Right ventricle myocardium superior (tissue), 1 donor: ENCODE measurements around the gene HOXA5. TPM values are rescaled to one million over a fixed set of nuclear protein-coding genes. Genes with fewer than 3 reads are reported as not detected.

Experiments
- ATAC-seq: fragments of 200-7000 bp; cut with Tn5 transposase; one replicate; pipeline ENCODE4 v1.9.1; 2020; ENCODE audit warnings: mild to moderate bottlenecking; ENCODE audit not compliant: poor library complexity
- DNase-seq: peaks from one replicate; pipeline ENCODE4 v3.0.0-alpha.2; 2020
- intact Hi-C: fragments of 100-400 bp; cut with DNase I; formaldehyde crosslinking; loops from one replicate; pipeline ENCODE4 v1.11.2; 2022
- microRNA-seq: library from miRNA; unstranded; fragments of <30 nt; microRNA quantifications from one replicate; pipeline ENCODE4 v1.2.0, GENCODE V29; 2020
- total RNA-seq: library from RNA; stranded (reverse); fragmentation: NEBNext Ultra II Directional; extraction: Animal tissue kit (Norgen Biotek cat#: 25700); gene quantifications from one replicate; pipeline ENCODE4 v1.2.1, GENCODE V29; 2021
- donor health status: DM: no; HTN: yes; CAD: no; lungs with severe emphysema.

The HOXA5 gene
- total RNA-seq, 1 donor from 2014 or later: 0.62 TPM

DNA sequence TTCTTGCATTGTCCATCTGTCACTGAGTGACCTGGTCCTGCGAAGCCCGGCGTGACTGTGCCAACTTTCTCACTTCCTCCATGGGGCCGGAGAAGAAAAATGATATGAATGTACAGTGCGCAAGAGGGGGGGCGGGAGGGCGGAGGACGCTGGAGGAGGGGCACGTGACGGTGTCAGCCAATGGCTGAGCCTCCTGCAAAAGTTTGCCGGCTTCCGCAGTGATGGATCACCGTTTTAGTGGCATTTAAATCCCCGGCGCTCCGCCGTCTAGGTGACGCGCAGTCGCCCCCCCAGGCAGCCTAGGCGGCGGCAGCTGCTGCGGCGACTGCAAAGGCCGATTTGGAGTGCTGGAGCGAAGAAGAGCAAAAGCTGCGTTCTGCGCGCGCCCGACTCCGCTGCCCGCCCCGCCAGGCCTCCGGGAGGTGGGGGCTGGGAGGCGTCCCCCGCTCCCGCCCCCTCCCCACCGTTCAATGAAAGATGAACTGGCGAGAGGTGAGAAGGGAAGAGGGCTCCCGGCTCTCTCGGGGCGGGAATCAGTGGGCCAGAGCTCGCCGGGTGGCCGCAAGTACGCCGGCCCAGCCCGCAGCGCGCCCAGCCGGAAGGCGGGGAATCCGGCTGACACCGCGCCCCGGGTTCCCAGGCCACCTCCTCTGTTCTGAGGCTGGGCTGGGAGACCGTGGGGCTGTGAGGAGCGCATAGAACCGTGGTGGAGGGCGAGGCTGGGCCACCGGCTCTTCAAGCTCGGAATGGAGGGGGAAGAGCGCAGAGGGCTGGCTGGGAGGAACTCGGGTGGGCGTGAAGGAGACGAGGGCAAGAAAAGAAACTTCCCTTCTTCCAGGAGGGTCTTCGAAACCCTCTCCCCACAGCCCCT is 47.3 kb downstream of the HOXA5 start, which contains the start of gene HOXA1:
TSS of gene HOXA1 (minus strand) at position 104 of the 871 bp plus-strand sequence. CDS start at position 16, 88 bp downstream.
- ATAC-seq: peak; percentile 82
- intact Hi-C loops: no loop called here
- DNase-seq: peak; percentile 81

DNA sequence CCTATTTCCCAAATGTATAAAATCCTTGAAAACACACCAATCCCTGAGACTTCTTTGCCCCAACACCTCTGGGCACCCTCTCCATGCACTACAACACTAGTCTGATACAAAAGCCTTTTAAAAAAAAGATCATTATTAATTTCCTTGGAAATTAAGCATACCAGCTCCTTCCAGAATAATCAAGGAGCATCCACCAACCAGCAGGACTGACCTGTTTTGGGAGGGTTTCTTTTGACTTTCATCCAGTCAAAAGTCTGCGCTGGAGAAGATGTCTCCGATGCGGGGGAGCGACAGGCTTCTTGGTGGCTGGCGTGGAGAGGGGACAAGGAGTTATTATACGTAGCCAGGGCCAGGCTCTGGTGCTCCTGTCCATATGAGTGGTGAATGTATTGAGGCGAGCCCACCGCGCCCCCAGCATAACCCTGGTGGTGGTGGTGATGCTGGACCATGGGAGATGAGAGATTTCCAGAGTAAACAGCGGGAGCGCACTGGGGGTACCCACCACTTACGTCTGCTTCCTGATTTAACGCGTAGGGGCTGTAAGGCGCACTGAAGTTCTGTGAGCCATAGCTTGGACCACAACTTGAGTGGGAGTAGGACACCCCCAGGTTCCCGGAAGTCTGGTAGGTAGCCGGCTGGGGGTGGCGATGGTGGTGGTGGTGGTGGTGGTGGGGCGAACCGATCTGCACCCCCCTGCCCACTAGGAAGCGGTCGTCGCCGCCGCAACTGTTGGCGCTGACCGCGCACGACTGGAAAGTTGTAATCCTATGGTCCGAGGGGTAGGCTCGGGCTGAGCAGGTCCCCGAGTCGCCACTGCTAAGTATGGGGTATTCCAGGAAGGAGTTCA is 48.2 kb downstream of the HOXA5 start:
- DNase-seq (no peak), ATAC-seq (no peak)
- intact Hi-C loops: no loop called here

DNA sequence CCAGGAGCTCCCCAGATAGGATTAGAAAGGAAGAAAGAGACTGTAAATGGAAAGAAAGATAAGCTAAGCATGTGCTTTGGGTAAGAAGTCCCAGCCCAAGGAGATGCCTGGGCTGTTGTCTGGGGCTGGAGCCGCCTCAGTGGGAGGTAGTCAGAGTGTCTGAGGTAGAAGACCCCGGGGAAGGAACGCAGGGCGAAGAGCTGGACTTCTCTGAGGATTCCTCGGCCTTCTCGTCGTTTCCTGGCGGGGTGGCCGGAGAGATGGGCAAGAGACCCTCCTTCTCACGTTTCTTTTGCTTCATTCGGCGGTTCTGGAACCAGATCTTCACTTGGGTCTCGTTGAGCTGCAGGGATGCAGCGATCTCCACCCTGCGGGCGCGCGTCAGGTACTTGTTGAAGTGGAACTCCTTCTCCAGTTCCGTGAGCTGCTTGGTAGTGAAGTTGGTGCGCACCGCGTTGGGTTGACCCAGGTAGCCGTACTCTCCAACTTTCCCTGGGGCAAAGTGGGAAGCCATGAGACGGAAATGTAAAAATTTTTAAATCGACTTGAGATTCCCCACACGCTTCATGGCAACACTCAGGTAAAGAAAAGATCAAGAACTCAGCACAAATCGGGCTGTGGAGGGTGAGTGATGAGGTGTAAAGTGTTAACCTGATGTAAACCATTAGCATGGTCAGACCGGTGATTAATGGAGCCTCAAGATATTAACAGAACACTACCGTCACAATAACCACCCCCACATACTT is 49.0 kb downstream of the HOXA5 start:
- intact Hi-C loops: no loop called here
- DNase-seq (no peak), ATAC-seq (no peak)

DNA sequence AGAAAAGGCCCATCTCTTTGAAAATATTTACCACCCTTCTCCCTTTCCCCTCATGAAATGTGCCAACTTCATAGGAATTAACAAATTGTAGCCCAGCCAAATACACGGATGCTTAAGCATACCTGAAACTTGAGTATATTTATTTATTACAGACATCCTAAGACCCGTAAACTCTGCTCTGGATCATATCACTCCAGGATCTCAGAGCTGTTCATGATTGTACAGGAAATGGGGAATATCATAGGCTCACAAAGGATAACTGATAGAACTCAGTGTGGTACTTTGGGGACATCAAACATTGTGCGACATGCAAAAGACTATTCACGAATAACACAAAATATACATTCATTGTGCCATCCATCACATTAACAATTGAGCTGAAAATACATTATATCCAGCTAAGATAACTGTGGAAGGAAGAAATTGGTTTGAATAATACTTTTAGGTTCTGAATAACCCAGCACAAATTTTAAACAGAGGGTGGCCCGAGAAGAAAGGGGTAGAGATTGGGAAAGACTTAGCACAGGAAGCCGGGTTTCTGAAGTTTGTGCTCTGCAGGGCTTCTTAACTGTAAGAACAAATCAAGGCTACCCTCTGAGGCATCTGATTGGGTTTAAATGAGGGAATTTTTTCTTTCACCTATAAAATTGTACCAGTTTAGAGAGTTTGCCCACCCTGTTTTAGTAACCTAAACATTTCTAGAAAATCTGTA is 50.1 kb downstream of the HOXA5 start:
- DNase-seq (no peak), ATAC-seq (no peak)
- intact Hi-C loops: no loop called here

DNA sequence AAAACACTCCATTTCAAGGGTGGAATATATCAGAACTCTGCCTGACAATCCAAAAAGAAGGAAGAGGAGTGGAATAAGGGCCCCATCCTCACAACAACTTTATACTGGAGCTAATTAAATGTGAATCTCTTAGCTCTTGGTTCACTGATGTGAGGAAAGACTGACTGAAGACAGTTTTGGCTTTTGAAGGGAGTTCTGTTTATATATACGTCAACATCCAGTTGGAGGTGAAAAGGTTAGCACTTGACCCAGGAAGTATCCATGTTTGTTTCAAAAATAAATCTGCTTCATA is 50.7 kb downstream of the HOXA5 start:
- intact Hi-C loops: no loop called here
- ATAC-seq: no peak
- DNase-seq: no peak

DNA sequence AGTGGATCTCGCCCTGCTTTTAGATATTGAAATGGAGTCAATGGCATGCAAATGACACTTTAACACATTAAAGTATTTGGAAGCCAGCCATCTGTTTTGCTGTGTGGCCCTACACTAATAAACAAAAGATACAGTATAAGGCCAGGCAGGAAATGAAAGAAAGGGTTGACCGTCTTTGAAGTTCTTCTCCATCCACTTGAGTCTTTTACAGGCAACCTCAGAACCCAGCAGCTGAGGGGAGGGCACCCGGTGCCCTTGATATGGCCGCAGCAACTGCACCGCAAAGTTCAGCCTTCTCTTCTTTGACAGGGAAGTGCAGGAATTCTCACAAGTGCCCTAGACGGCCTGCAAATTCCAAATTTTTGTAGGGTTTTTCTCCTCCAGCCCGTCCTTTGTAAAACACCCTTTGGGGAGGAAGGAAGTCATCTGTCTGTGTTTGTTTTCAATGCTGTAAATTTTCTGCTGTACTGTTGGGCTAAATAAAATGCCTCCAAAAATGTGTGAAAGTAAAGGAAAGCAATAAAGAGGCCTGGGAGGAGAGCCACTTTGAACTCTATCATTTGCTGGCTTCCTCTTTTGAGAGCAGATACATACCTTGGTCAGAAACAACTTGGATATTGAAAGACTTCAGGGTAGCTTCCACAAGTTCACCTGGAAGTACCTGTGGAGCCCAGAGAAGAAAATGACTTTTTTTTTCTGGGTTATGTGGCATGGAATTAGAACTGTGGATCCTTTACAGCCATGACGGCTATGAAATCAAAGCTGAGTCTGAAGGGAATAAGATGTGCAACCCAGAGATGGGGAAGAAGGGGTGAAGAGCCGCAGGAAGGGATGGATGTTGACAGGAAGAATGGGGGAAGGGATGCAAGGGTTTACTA is 51.3 kb downstream of the HOXA5 start:
- ATAC-seq (no peak), DNase-seq (no peak)
- intact Hi-C loops: no loop called here

DNA sequence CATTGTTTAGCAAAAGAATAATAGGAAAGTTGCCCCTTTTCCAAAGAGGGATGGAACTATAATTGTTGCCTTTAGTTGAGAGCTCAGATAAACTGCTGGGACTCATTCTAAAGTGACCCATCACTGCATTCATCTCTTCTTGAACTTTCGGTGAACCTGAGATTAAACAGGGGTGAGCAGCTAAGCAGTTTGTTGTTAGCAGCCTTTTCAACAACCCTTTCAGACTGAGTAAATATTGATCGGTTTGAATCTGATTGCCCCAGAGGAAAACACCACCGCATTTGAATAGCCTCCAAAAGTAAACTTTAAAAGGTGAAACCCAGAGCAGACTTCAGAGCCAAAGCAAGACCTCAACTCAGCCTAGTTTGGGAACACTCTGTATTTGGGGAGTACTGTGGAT is 52.4 kb downstream of the HOXA5 start:
- DNase-seq (no peak), ATAC-seq (no peak)
- intact Hi-C loops: no loop called here

Small RNAs within 50 kb of the gene (microRNA-seq; reads per million reads assigned to microRNA genes)
- gene MIR196B: 5.2 reads per million, percentile 13 among the genes with 10 or more reads in this experiment

Other genes starting within 250 kb of the HOXA5 start
- gene HOXA1, start 47.7 kb downstream of the HOXA5 start, total RNA-seq: 0.13 TPM
- 0.11 TPM for gene HOXA2, start 41.0 kb downstream of the HOXA5 start, total RNA-seq
- gene HOXA4, start 12.9 kb downstream of the HOXA5 start, total RNA-seq: 0.97 TPM
- not detected for gene HOXA6, start 4.1 kb upstream of the HOXA5 start, total RNA-seq
- 0.35 TPM for gene HOXA3, start 8.9 kb upstream of the HOXA5 start, total RNA-seq
- gene HOXA7, start 13.0 kb upstream of the HOXA5 start, total RNA-seq: not detected
- not detected for gene HOXA9, start 21.9 kb upstream of the HOXA5 start, total RNA-seq
- not detected for gene HOXA10, start 30.6 kb upstream of the HOXA5 start, total RNA-seq
- gene HOXA11, start 41.6 kb upstream of the HOXA5 start, total RNA-seq: not detected
- gene HOXA13, start 56.4 kb upstream of the HOXA5 start, total RNA-seq: not detected
- gene EVX1, start 99.1 kb upstream of the HOXA5 start, total RNA-seq: not detected